HG03280 (cell line): Measurements from ENCODE around the gene CMAS.
"Not testable (repeated sequence)": the region's sequence is repeated elsewhere in the genome, so short reads cannot be mapped to it uniquely, and the experiment has no call there.

Source experiments
- ATAC-seq: cut with Tn5 transposase; IDR thresholded peaks from one replicate; pipeline ENCODE4 v1.9.1; 2021; ENCODE audit warnings: mild to moderate bottlenecking, moderate library complexity; ENCODE audit not compliant: unreplicated experiment

The CMAS gene

GRCh38 chr12:22046090-22046967 lies at the start of gene CMAS:
CMAS (plus strand) TSS chr12:22046218; CDS start chr12:22046304, 86 bp downstream.
- peak; percentile 86 for ATAC-seq

GRCh38 chr12:21998295-21998694 lies 47.7 kb upstream of the CMAS start:
- ATAC-seq: no peak

GRCh38 chr12:21998782-21999181 lies 47.2 kb upstream of the CMAS start:
- ATAC-seq: no peak

GRCh38 chr12:22002430-22002829 lies 43.6 kb upstream of the CMAS start:
- no peak for ATAC-seq

- not testable (repeated sequence) for ATAC-seq
Measured at GRCh38 chr12:22007794-22008193, 38.2 kb upstream of the CMAS start.

- ATAC-seq: no peak
Measured at GRCh38 chr12:22008196-22008595, 37.8 kb upstream of the CMAS start.

- ATAC-seq: no peak
Measured at GRCh38 chr12:22014041-22014782, 31.8 kb upstream of the CMAS start.

GRCh38 chr12:22014783-22015144 lies 31.3 kb upstream of the CMAS start:
- ATAC-seq: no peak

GRCh38 chr12:22016982-22017381 lies 29.0 kb upstream of the CMAS start:
- no peak for ATAC-seq

- no peak for ATAC-seq
Measured at GRCh38 chr12:22018860-22019259, 27.2 kb upstream of the CMAS start.

- not testable (repeated sequence) for ATAC-seq
Measured at GRCh38 chr12:22023489-22023888, 22.5 kb upstream of the CMAS start.

GRCh38 chr12:22029491-22029890 lies 16.5 kb upstream of the CMAS start:
- ATAC-seq: no peak

GRCh38 chr12:22029991-22030390 lies 16.0 kb upstream of the CMAS start:
- ATAC-seq: no peak

GRCh38 chr12:22032732-22033131 lies 13.3 kb upstream of the CMAS start:
- no peak for ATAC-seq

- ATAC-seq: no peak
Measured at GRCh38 chr12:22034709-22035506, 11.1 kb upstream of the CMAS start.

GRCh38 chr12:22037947-22038346 lies 8.1 kb upstream of the CMAS start:
- ATAC-seq: no peak

- ATAC-seq: no peak
Measured at GRCh38 chr12:22038734-22039133, 7.3 kb upstream of the CMAS start.

- no peak for ATAC-seq
Measured at GRCh38 chr12:22039361-22039760, 6.7 kb upstream of the CMAS start.

GRCh38 chr12:22042976-22043669 lies 2.9 kb upstream of the CMAS start:
- ATAC-seq: no peak

GRCh38 chr12:22043943-22044342 lies 2.1 kb upstream of the CMAS start:
- no peak for ATAC-seq

- no peak for ATAC-seq
Measured at GRCh38 chr12:22044391-22044790, 1.6 kb upstream of the CMAS start.
